Progenitor cell of endocrine pancreas (in vitro differentiated cells): ENCODE data around the gene RPL19. TPM values are rescaled to one million over a fixed set of nuclear protein-coding genes. Genes with fewer than 3 reads are reported as not detected.

Experiments
- DNase-seq: peaks from one replicate; pipeline ENCODE4 v3.0.0; 2021; ENCODE audit warnings: low spot score; ENCODE audit not compliant: unreplicated experiment
- H3K27ac Mint-ChIP-seq: 2 replicates; pipeline ENCODE4 v1.8.0; 2021; ENCODE audit warnings: mild to moderate bottlenecking, moderate library complexity, mixed read lengths
- H3K27me3 Mint-ChIP-seq: 2 replicates; pipeline ENCODE4 v1.8.0; 2021; ENCODE audit warnings: mixed read lengths
- H3K36me3 Mint-ChIP-seq: 2 replicates; pipeline ENCODE4 v1.8.0; 2022; ENCODE audit warnings: mixed read lengths; ENCODE audit not compliant: insufficient read depth
- H3K4me1 Mint-ChIP-seq: 2 replicates; pipeline ENCODE4 v1.8.0; 2021; ENCODE audit warnings: low read depth, mixed read lengths
- H3K4me3 Mint-ChIP-seq: 2 replicates; pipeline ENCODE4 v1.8.0; 2021; ENCODE audit warnings: low read depth, mild to moderate bottlenecking, moderate library complexity, mixed read lengths
- H3K9me3 Mint-ChIP-seq: 2 replicates; pipeline ENCODE4 v1.8.0; 2021; ENCODE audit warnings: low read depth, mixed read lengths
- CTCF ChIP-seq: fragments of 200-600 bp; sonication (generic); IDR thresholded peaks from one replicate; pipeline ENCODE4 v1.5.0; 2021; ENCODE audit warnings: antibody characterized with exemption, mild to moderate bottlenecking; ENCODE audit not compliant: unreplicated experiment
- total RNA-seq: library from RNA; stranded (reverse); gene quantifications from 2 replicates; pipeline ENCODE4 v1.2.1, GENCODE V29; 2021

The RPL19 gene
- total RNA-seq, 1 donor from 2014 or later: 1,229 TPM

- H3K36me3 Mint-ChIP-seq: peaks cover 7% of the 10 kb centered on the region
- no peak for DNase-seq
- H3K9me3 Mint-ChIP-seq: no peaks in the 10 kb centered on the region
- no peak overlapping the region for H3K27ac Mint-ChIP-seq
- no peak overlapping the region for H3K4me3 Mint-ChIP-seq
- no peaks in the 10 kb centered on the region for H3K4me1 Mint-ChIP-seq
- H3K27me3 Mint-ChIP-seq: no peaks in the 10 kb centered on the region
- no peak for TF ChIP-seq CTCF
These were observed 12.8 kb upstream of the RPL19 start for GRCh38 chr17:39187152-39187830.

- H3K4me3 Mint-ChIP-seq: no peak overlapping the region
- H3K9me3 Mint-ChIP-seq: no peaks in the 10 kb centered on the region
- no peak for TF ChIP-seq CTCF
- peak overlapping the region; percentile 75 for H3K27ac Mint-ChIP-seq
- no peaks in the 10 kb centered on the region for H3K4me1 Mint-ChIP-seq
- no peak for DNase-seq
- H3K36me3 Mint-ChIP-seq: peaks cover 4% of the 10 kb centered on the region
- H3K27me3 Mint-ChIP-seq: no peaks in the 10 kb centered on the region
These were observed 8.2 kb upstream of the RPL19 start for GRCh38 chr17:39191750-39192510.

- no peaks in the 10 kb centered on the region for H3K27me3 Mint-ChIP-seq
- no peaks in the 10 kb centered on the region for H3K4me1 Mint-ChIP-seq
- no peak for TF ChIP-seq CTCF
- no peak overlapping the region for H3K27ac Mint-ChIP-seq
- DNase-seq: no peak
- H3K4me3 Mint-ChIP-seq: no peak overlapping the region
- no peaks in the 10 kb centered on the region for H3K9me3 Mint-ChIP-seq
- peaks cover 4% of the 10 kb centered on the region for H3K36me3 Mint-ChIP-seq
These were observed 7.2 kb upstream of the RPL19 start for GRCh38 chr17:39192901-39193300.

- H3K4me3 Mint-ChIP-seq: no peak overlapping the region
- no peak for DNase-seq
- no peaks in the 10 kb centered on the region for H3K4me1 Mint-ChIP-seq
- TF ChIP-seq CTCF: no peak
- no peaks in the 10 kb centered on the region for H3K9me3 Mint-ChIP-seq
- H3K27me3 Mint-ChIP-seq: no peaks in the 10 kb centered on the region
- H3K36me3 Mint-ChIP-seq: peaks cover 4% of the 10 kb centered on the region
- no peak overlapping the region for H3K27ac Mint-ChIP-seq
These were observed 6.7 kb upstream of the RPL19 start for GRCh38 chr17:39193346-39193745.

- no peak overlapping the region for H3K4me3 Mint-ChIP-seq
- no peak overlapping the region for H3K27ac Mint-ChIP-seq
- peak; percentile 29 for TF ChIP-seq CTCF
- H3K36me3 Mint-ChIP-seq: peaks cover 4% of the 10 kb centered on the region
- H3K27me3 Mint-ChIP-seq: no peaks in the 10 kb centered on the region
- no peak for DNase-seq
- no peaks in the 10 kb centered on the region for H3K9me3 Mint-ChIP-seq
- no peaks in the 10 kb centered on the region for H3K4me1 Mint-ChIP-seq
These were observed 5.7 kb upstream of the RPL19 start for GRCh38 chr17:39194089-39194984.
